Epithelial cell of proximal tubule (primary cell): ENCODE data around the gene RHBDL1. TPM values are rescaled to one million over a fixed set of nuclear protein-coding genes. Genes with fewer than 3 reads are reported as not detected.

Source experiments
- DNase-seq: peaks from one replicate; pipeline ENCODE4 v3.0.0-alpha.2; 2011; ENCODE audit warnings: low read depth
- H3K4me3 ChIP-seq: 2 replicates; pipeline ENCODE4 v1.5.1; 2011; ENCODE audit warnings: low read depth, mild to moderate bottlenecking, low read length
- total RNA-seq: library from RNA; depleted of rRNA; stranded (reverse); fragments of >200 nt; gene quantifications from 2 replicates; pipeline ENCODE4 v1.2.3, GENCODE V29; 2015
- TF ChIP-seq, protein P1 (sequence below): conservative IDR thresholded peaks from 2 replicates; pipeline ENCODE4 v1.5.1; 2012; ENCODE audit warnings: low read depth, mild to moderate bottlenecking, low read length

RHBDL1 gene
- total RNA-seq, 1 donor from 2014 or later = 1.2 TPM

DNA sequence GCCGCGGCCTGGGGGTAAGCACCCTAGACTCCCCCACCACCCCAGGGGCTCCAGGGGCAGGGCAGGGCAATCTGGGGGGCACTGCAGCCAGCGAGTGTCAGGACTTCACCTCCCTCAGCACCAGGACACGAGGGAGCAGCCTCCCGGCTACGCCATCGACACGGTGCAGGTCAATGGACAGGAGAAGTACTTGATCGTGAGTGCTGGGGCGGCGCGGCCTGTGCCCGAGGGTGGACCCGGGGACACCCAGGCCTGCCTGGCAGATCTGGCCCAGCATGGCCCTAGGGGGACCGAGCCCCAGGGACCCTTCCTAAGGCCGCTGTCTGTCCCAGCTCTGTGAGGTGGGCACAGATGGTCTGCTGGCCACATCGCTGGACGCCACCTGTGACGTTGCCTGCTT, 3.1 kb upstream of the RHBDL1 start:
- TF ChIP-seq, protein P1, sequence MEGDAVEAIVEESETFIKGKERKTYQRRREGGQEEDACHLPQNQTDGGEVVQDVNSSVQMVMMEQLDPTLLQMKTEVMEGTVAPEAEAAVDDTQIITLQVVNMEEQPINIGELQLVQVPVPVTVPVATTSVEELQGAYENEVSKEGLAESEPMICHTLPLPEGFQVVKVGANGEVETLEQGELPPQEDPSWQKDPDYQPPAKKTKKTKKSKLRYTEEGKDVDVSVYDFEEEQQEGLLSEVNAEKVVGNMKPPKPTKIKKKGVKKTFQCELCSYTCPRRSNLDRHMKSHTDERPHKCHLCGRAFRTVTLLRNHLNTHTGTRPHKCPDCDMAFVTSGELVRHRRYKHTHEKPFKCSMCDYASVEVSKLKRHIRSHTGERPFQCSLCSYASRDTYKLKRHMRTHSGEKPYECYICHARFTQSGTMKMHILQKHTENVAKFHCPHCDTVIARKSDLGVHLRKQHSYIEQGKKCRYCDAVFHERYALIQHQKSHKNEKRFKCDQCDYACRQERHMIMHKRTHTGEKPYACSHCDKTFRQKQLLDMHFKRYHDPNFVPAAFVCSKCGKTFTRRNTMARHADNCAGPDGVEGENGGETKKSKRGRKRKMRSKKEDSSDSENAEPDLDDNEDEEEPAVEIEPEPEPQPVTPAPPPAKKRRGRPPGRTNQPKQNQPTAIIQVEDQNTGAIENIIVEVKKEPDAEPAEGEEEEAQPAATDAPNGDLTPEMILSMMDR = no peak
- no peak for DNase-seq
- no peak overlapping the region for H3K4me3 ChIP-seq

DNA sequence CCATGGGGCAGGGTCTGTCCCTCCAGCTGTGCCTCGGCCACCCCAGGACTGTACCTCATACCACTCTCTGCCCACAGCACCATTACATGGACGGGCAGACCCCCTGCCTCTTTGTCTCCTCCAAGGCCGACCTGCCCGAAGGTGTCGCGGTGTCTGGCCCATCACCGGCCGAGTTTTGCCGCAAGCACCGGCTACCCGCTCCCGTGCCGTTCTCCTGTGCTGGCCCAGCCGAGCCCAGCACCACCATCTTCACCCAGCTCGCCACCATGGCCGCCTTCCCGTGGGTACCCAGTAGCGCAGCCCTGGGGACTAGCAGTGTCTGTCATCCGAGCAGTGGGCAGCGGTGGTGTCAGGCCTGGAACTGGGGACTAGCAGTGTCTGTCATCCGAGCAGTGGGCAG, 2.6 kb upstream of the RHBDL1 start:
- H3K4me3 ChIP-seq = no peak overlapping the region
- no peak for DNase-seq
- TF ChIP-seq, protein P1 = no peak

DNA sequence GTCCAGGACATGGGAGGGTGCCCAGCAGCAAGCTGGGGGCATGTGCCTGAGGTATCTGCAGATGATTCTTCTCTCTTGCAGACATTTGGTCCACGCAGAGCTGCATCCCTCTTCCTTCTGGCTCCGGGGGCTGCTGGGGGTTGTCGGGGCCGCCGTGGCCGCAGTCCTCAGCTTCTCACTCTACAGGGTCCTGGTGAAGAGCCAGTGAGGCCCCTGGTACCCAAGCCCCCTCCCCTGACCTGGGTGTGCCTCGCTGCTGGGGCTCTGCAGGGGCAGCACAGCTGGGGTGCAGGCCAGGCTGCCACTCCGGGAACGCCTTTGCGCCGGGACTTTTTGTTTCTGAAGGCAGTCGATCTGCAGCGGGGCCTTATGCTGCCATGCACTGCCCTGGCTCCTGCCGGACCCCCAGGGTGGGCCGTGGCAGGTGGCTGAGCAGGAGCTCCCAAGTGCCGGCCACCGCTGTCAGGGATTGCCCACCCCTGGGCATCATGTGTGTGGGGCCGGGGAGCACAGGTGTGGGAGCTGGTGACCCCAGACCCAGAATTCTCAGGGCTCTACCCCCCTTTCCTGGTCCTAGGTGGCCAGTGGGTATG, 2.0 kb upstream of the RHBDL1 start:
- TF ChIP-seq, protein P1 = no peak
- no peak for DNase-seq

DNA sequence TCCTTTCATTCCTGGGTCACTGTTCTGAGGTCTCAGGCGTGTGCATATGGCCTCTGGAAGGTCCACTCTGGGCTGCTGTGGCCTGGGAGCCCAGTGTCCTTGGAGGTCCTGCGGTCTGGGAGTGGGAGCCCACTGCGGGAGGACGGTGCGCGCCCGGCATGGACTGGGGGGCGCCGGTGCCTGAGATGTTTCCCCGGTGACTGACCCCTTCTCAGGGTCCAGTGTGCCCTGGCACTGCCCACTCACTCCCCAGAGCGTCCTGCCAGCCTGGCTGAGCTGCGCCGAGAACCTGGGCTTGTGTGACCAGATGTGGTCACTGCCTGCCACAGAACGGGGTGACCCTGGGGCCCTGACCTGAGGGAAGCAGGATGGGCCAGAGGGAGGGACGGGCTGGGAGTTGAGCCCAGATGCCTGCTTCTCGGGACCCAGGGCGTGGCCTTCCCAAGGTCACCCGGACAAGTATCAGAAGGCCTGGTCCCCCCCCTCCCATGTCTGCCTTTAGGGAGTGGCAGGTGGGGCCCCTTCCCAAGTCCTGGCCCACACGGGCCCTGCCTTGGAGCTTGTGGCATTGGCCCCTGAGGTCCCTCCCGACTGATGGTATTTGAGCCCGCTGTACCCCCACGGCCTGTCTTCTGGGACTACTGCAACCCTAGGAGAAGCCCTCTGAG, 1.1 kb upstream of the RHBDL1 start:
- TF ChIP-seq, protein P1 = no peak
- no peak for DNase-seq
- no peak overlapping the region for H3K4me3 ChIP-seq

More for the DNA sequence above, 2.0 kb upstream of the RHBDL1 start:
- H3K4me3 ChIP-seq = no peak overlapping the region

DNA sequence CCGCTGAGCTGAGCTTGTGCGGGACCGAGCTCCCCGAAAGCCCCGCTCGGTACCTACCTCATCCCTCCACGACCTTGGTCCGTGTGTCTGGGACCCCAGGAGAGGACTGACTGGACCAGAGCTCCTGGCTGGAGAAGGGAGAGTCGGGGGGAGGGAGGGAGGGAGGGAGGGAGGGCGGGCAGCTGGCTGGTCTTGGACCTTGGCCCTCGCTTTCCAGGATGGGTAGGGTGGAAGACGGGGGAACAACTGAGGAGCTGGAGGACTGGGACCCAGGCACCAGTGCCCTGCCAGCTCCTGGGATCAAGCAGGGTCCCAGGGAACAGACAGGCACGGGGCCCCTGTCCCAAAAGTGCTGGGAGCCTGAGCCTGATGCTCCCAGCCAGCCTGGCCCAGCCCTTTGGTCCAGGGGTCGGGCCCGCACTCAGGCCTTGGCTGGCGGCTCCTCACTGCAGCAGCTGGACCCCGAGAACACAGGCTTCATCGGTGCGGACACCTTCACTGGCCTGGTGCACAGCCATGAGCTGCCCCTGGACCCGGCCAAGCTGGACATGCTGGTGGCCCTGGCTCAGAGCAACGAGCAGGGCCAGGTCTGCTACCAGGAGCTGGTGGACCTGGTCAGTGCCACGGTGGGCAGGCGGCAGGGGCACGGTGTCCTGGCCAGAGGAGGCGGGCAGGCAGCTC, 553 bp downstream of the RHBDL1 start:
- TF ChIP-seq, protein P1 = no peak
- peak overlapping the region; percentile 57 for H3K4me3 ChIP-seq
- DNase-seq = no peak

DNA sequence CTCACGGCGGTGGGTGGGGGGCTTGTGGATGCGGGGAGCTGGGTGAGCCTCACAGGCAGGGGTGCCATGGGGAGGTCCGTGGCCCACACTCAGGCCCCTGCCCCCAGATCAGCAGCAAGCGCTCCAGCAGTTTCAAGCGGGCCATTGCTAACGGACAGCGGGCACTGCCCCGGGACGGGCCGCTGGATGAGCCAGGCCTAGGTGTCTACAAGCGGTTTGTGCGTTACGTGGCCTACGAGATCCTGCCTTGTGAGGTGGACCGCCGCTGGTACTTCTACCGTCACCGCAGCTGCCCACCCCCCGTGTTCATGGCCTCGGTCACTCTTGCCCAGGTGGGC, 1.1 kb downstream of the RHBDL1 start:
- DNase-seq = no peak
- TF ChIP-seq, protein P1 = no peak
- no peak overlapping the region for H3K4me3 ChIP-seq
